Prostate gland (tissue), 2 donors: Measurements from ENCODE around the gene WDR93.

Experiments used
- POLR2AphosphoS5 ChIP-seq: sonication (generic); formaldehyde crosslinking; IDR thresholded peaks from one replicate; pipeline ENCODE4 v1.6.1; 2017; ENCODE audit warnings: antibody characterized with exemption
- TF ChIP-seq, protein P1 (sequence below), 4 experiments: fragments of 200-600 bp in 2 of 4; fragments of 450-650 bp in 2 of 4; sonication (generic) in 2 of 4; IDR thresholded peaks; 1 replicate in 3 of 4; 2 replicates in 1 of 4; pipeline ENCODE4 v1.5.1; 2016 to 2019; ENCODE audit warnings: antibody characterized with exemption in 4 of 4, mild to moderate bottlenecking in 2 of 4, moderate library complexity in 2 of 4

DNA sequence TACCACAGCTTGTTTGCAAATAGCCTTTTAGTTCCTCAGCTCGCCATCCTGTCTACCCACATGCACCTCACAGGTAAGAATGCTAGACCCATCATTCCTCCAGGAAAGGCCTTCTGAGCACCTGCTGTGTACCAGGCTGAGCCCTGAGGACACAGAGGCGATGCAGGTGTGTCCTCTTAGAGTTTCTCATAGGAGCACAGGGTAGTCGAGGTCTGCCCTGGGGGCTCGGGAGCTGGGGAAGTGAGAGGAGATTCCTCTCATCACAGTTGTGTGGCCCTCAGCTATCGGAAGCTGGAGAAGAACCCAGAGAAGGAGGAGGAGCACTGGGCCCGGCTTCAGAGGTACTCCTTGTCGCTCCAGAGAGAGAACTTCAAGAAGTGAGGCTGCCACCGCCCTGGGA, 52.4 kb downstream of the WDR93 start:
- TF ChIP-seq, protein P1, sequence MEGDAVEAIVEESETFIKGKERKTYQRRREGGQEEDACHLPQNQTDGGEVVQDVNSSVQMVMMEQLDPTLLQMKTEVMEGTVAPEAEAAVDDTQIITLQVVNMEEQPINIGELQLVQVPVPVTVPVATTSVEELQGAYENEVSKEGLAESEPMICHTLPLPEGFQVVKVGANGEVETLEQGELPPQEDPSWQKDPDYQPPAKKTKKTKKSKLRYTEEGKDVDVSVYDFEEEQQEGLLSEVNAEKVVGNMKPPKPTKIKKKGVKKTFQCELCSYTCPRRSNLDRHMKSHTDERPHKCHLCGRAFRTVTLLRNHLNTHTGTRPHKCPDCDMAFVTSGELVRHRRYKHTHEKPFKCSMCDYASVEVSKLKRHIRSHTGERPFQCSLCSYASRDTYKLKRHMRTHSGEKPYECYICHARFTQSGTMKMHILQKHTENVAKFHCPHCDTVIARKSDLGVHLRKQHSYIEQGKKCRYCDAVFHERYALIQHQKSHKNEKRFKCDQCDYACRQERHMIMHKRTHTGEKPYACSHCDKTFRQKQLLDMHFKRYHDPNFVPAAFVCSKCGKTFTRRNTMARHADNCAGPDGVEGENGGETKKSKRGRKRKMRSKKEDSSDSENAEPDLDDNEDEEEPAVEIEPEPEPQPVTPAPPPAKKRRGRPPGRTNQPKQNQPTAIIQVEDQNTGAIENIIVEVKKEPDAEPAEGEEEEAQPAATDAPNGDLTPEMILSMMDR (IDR thresholded peaks at IDR 0.05): no peak
- TF ChIP-seq POLR2AphosphoS5: no peak
